B cell (primary cell): ENCODE results near the gene RBM23. TPM values are rescaled to one million over a fixed set of nuclear protein-coding genes. Genes with fewer than 3 reads are reported as not detected.

ENCODE experiments used
- ATAC-seq: fragments of 200-7000 bp; cut with Tn5 transposase; one replicate; pipeline ENCODE4 v1.10.0; 2021; ENCODE audit warnings: low read depth, mild to moderate bottlenecking, moderate number of reproducible peaks, moderate library complexity
- CTCF ChIA-PET: fragments of 350-600 bp; sonication (Branson Sonifier 250); formaldehyde crosslinking; loops from one replicate; lab custom pipeline; 2021; ENCODE audit warnings: antibody characterized with exemption, inconsistent platforms; lab: Charles Lee
- POLR2A ChIA-PET: fragments of 350-600 bp; sonication (Branson Sonifier 250); formaldehyde crosslinking; loops from one replicate; lab custom pipeline; 2021; ENCODE audit warnings: antibody characterized with exemption; lab: Charles Lee
- DNase-seq: peaks from one replicate; pipeline ENCODE4 v3.0.0; 2013
- H2AFZ ChIP-seq: 2 replicates; pipeline ENCODE4 v1.6.1; 2012; ENCODE audit warnings: mild to moderate bottlenecking, low read depth, low read length; ENCODE audit not compliant: insufficient read depth, poor library complexity, severe bottlenecking
- H3K27ac ChIP-seq, 2 donors: 1 replicate in 1 of 2; 2 replicates in 1 of 2; pipeline ENCODE4 v1.5.1; 2012 to 2013; ENCODE audit warnings: low read length in 2 of 2, mild to moderate bottlenecking in 2 of 2, moderate library complexity in 1 of 2
- H3K27me3 ChIP-seq, 4 experiments: fragments of 200-600 bp in 1 of 4; sonication (generic) in 1 of 4; replicated peaks in 1 of 4; 1 replicate in 2 of 4; 2 replicates in 2 of 4; pipeline versions ENCODE4 v1.6.1 to v1.7.0; 2013 to 2016; ENCODE audit warnings: low read length in 3 of 4, mild to moderate bottlenecking in 2 of 4, mixed read lengths in 1 of 4, moderate library complexity in 1 of 4; ENCODE audit not compliant: insufficient read depth in 4 of 4, control insufficient read depth in 3 of 4; ENCODE audit errors: control extremely low read depth in 1 of 4
- H3K36me3 ChIP-seq, 2 experiments: replicated peaks in 1 of 2; 1 replicate in 1 of 2; 2 replicates in 1 of 2; pipeline versions ENCODE4 v1.6.1 to v1.7.1; 2013; ENCODE audit warnings: low read length in 1 of 2; ENCODE audit not compliant: insufficient read depth in 2 of 2, control insufficient read depth in 1 of 2; ENCODE audit errors: control extremely low read depth in 1 of 2, extremely low read depth in 1 of 2
- H3K4me1 ChIP-seq, 2 donors: fragments of 200-600 bp in 1 of 2; sonication (generic) in 1 of 2; 1 replicate in 1 of 2; 2 replicates in 1 of 2; pipeline versions ENCODE4 v1.5.1 to v1.6.1; 2013 to 2017; ENCODE audit warnings: low read length in 2 of 2; ENCODE audit not compliant: control insufficient read depth in 2 of 2, insufficient read depth in 2 of 2
- H3K4me2 ChIP-seq: replicated peaks from 2 replicates; pipeline ENCODE3; 2012; ENCODE audit warnings: mild to moderate bottlenecking, low read depth, low read length; ENCODE audit not compliant: poor library complexity, severe bottlenecking
- H3K4me3 ChIP-seq, 5 experiments: fragments of 200-600 bp in 1 of 5; sonication (generic) in 1 of 5; 1 replicate in 3 of 5; 2 replicates in 2 of 5; pipeline versions ENCODE4 v1.5.1 to v1.7.0; 2011 to 2016; ENCODE audit warnings: low read length in 4 of 5, mild to moderate bottlenecking in 4 of 5, low read depth in 2 of 5, control low read depth in 1 of 5, moderate library complexity in 1 of 5; ENCODE audit not compliant: insufficient read depth in 1 of 5; ENCODE audit errors: control extremely low read depth in 1 of 5, extremely low read depth in 1 of 5
- H3K79me2 ChIP-seq: fragments of 200-600 bp; sonication (generic); one replicate; pipeline ENCODE4 v1.6.0; 2016; ENCODE audit warnings: low read length; ENCODE audit not compliant: control insufficient read depth, insufficient read depth
- H3K9ac ChIP-seq: fragments of 200-600 bp; sonication (generic); 2 replicates; pipeline ENCODE4 v1.6.1; 2017; ENCODE audit warnings: mild to moderate bottlenecking, low read length, moderate library complexity
- H3K9me3 ChIP-seq, 3 donors: one replicate each; pipeline versions ENCODE4 v1.6.1 to v1.7.1; 2013; ENCODE audit warnings: low read length in 2 of 3; ENCODE audit not compliant: control insufficient read depth in 2 of 3, insufficient read depth in 1 of 3; ENCODE audit errors: control extremely low read depth in 1 of 3
- H4K20me1 ChIP-seq: 2 replicates; pipeline ENCODE4 v1.6.0; 2012; ENCODE audit warnings: mild to moderate bottlenecking, low read length; ENCODE audit not compliant: insufficient read depth, control insufficient read depth, poor library complexity, severe bottlenecking
- H3K27ac Mint-ChIP-seq: one replicate; pipeline ENCODE4 v1.8.0; 2021; ENCODE audit warnings: mixed read lengths
- H3K27me3 Mint-ChIP-seq: one replicate; pipeline ENCODE4 v1.8.0; 2021; ENCODE audit warnings: mixed read lengths
- H3K4me1 Mint-ChIP-seq: one replicate; pipeline ENCODE4 v1.8.0; 2021; ENCODE audit warnings: mixed read lengths
- H3K4me3 Mint-ChIP-seq: one replicate; pipeline ENCODE4 v1.8.0; 2021; ENCODE audit warnings: mixed read lengths
- H3K9me3 Mint-ChIP-seq: one replicate; pipeline ENCODE4 v1.8.0; 2022; ENCODE audit warnings: mixed read lengths; ENCODE audit not compliant: insufficient read depth
- CTCF ChIP-seq: fragments of 200-600 bp; IDR thresholded peaks from one replicate; pipeline ENCODE4 v1.8.0; 2022; ENCODE audit warnings: antibody characterized with exemption, mild to moderate bottlenecking
- EZH2 ChIP-seq: IDR thresholded peaks from 2 replicates; pipeline ENCODE4 v1.6.1; 2012; ENCODE audit warnings: borderline replicate concordance, low read depth, mild to moderate bottlenecking, moderate library complexity, low read length; ENCODE audit not compliant: insufficient read depth, poor library complexity, severe bottlenecking
- WGBS: methylation state at CpG from one replicate; pipeline ENCODE4 v1.1.5; 2013; ENCODE audit warnings: missing lambda C conversion rate; ENCODE audit not compliant: insufficient coverage; 5-methylcytosine and 5-hydroxymethylcytosine counted together
- intact Hi-C: fragments of 100-400 bp; cut with micrococcal nuclease; formaldehyde crosslinking; loops from one replicate; pipeline ENCODE4 v1.10.0; 2022
- polyA plus RNA-seq: library from polyadenylated mRNA; depleted of rRNA; stranded (reverse); fragments of >200 nt; gene quantifications from 2 replicates; pipeline ENCODE4 v1.2.3, GENCODE V29; 2012
- total RNA-seq, 2 donors: library from RNA; stranded (reverse); fragments of 120-200 nt in 1 of 2; gene quantifications; 1 replicate in 1 of 2; 2 replicates in 1 of 2; pipeline versions ENCODE4 v1.2.3 to v1.2.4, GENCODE V29; 2013 to 2022

RBM23 gene
- total and polyA plus RNA-seq, 2 donors (not counting 1 experiment from before 2014, with no cell fraction given), result 60.7 to 165 TPM

- no peaks in the 10 kb centered on the region for H3K9me3 ChIP-seq
- H2AFZ ChIP-seq, result peak overlapping the region; percentile 66
- H3K79me2 ChIP-seq, result peaks cover 3% of the 10 kb centered on the region
- peak overlapping the region; percentile 57 to 65 for H3K27ac ChIP-seq
- H3K4me3 ChIP-seq, result peak overlapping the region; percentile 64 to 100 (median 96)
- DNase-seq, result no peak
- peaks cover 0 to 7% of the 10 kb centered on the region in 2 experiments for H3K36me3 ChIP-seq
- H3K9me3 Mint-ChIP-seq, result no peaks in the 10 kb centered on the region
- POLR2A ChIA-PET, result interaction anchor here (0.6 to 2.3 kb wide), 10 partner anchors 9 to 155 kb away, joined by 3 to 22 read pairs (median 3); partner anchors contain the start of gene RBM23
- H4K20me1 ChIP-seq, result no peaks in the 10 kb centered on the region
- peaks cover 13 to 23% of the 10 kb centered on the region in 2 donors for H3K4me1 ChIP-seq
- peaks cover 26% of the 10 kb centered on the region for H3K4me1 Mint-ChIP-seq
- TF ChIP-seq EZH2 (no peak), CTCF (no peak)
- CTCF ChIA-PET, result interaction anchor here (0.6 to 5.0 kb wide), 30 partner anchors 9 to 392 kb away, joined by 3 to 64 read pairs (median 4); partner anchors contain the start of genes AJUBA, DAD1, HAUS4 and LRP10
- H3K27ac Mint-ChIP-seq, result no peak overlapping the region
- no peak for ATAC-seq
- intact Hi-C loops, result loop anchor here (1.0 to 5.0 kb wide), 9 partner anchors 11 to 372 kb away; partner anchors contain the start of genes ACIN1, C14orf119, DAD1 and HAUS4
- H3K27me3 ChIP-seq, result no peaks in the 10 kb centered on the region
- H3K9ac ChIP-seq, result peak overlapping the region; percentile 96
- WGBS, result 0% methylated on average over 1 of the region's 2 CpGs
- no peaks in the 10 kb centered on the region for H3K27me3 Mint-ChIP-seq
- H3K4me2 ChIP-seq, result peak overlapping the region; percentile 90
- no peak overlapping the region for H3K4me3 Mint-ChIP-seq
Observed at GRCh38 chr14:22929961-22930364, 11.0 kb upstream of the RBM23 start.
